ENCODE results near the gene TTYH1. TPM values are rescaled to one million over a fixed set of nuclear protein-coding genes. Genes with fewer than 3 reads are reported as not detected.
A peak's percentile ranks its signal among the peaks of the same experiment; 100 is the strongest.

The TTYH1 gene
- total and polyA plus RNA-seq, 9 of the 15 experiments (the other 6 are each of a cell fraction or from before 2014, with no cell fraction given): 0.08 TPM; not detected in 8

GRCh38 chr19:54464630-54465425, 49.6 kb downstream of the TTYH1 start (continued):
- TF ChIP-seq MAZ (CRISPR knock-in tag; conservative IDR thresholded peaks at IDR 0.05 in 1 of 2, IDR thresholded peaks at IDR 0.05 in 1 of 2) (peak; percentile 75 to 80), ZNF184 (CRISPR knock-in tag; IDR thresholded peaks at IDR 0.05) (no peak), SRSF1 (IDR thresholded peaks at IDR 0.05; ENCODE audit: low read depth, low read length) (no peak), HNRNPK (IDR thresholded peaks at IDR 0.05; ENCODE audit: low read depth, low read length, poor library complexity, severe bottlenecking) (no peak), ZNF3 (CRISPR knock-in tag; IDR thresholded peaks at IDR 0.05) (no peak), JUN (IDR thresholded peaks at IDR 0.05; ENCODE audit: borderline replicate concordance, low read depth, low read length) (no peak), JUN (CRISPR knock-in tag; IDR thresholded peaks at IDR 0.05; ENCODE audit: borderline replicate concordance) (peak; percentile 34; the same call in 1 of the 2 replicates), ZNF76 (CRISPR knock-in tag; IDR thresholded peaks at IDR 0.05; ENCODE audit: borderline replicate concordance) (no peak), ARID3B (CRISPR knock-in tag; IDR thresholded peaks at IDR 0.05; ENCODE audit: borderline replicate concordance) (no peak), ZNF518B (CRISPR knock-in tag; IDR thresholded peaks at IDR 0.05) (no peak), STAT6 (CRISPR knock-in tag; IDR thresholded peaks at IDR 0.05) (no peak), ZNF133 (CRISPR knock-in tag; IDR thresholded peaks at IDR 0.05) (no peak; the same call in 1 of the 2 replicates), PURB (CRISPR knock-in tag; IDR thresholded peaks at IDR 0.05; ENCODE audit: low read depth) (no peak), THRAP3 (IDR thresholded peaks at IDR 0.05; ENCODE audit: borderline replicate concordance) (no peak), RBM39 (optimal IDR thresholded peaks at IDR 0.05; ENCODE audit: low read depth, low read length) (no peak), HDAC6 (IDR thresholded peaks at IDR 0.05; ENCODE audit: low read depth, low read length) (no peak), RB1 (IDR thresholded peaks at IDR 0.05; ENCODE audit: low read depth) (peak; percentile 6; the same call in 1 of the 2 replicates), TEAD2 (tag; IDR thresholded peaks at IDR 0.05) (no peak), ZNF583 (CRISPR knock-in tag; IDR thresholded peaks at IDR 0.05) (no peak), FOXJ3 (CRISPR knock-in tag; IDR thresholded peaks at IDR 0.05) (no peak)

All from K562 (cell line).